Endothelial cell of umbilical vein (primary cell): ENCODE results near the gene IBA57. TPM values are rescaled to one million over a fixed set of nuclear protein-coding genes. Genes with fewer than 3 reads are reported as not detected.

Source experiments
- BruUV-seq: library from RNA; stranded (reverse); fragments of 400-500 nt; replicated peaks from 2 replicates; lab custom pipeline; 2021; lab: Mats Ljungman, UMichigan
- CTCF ChIA-PET: fragments of 300-600, 350-600 bp; sonication (Branson Sonifier 250); formaldehyde crosslinking; loops from one replicate; lab custom pipeline; 2021; ENCODE audit warnings: antibody characterized with exemption, inconsistent platforms; lab: Charles Lee
- POLR2A ChIA-PET: fragments of 300-600, 350-600 bp; sonication (Branson Sonifier 250); formaldehyde crosslinking; loops from one replicate; lab custom pipeline; 2021; ENCODE audit warnings: antibody characterized with exemption, inconsistent platforms; lab: Charles Lee
- DNase-seq: peaks from one replicate; pipeline ENCODE4 v3.0.0-alpha.2; 2011; ENCODE audit warnings: low read depth, low spot score
- FAIRE-seq: peaks from 2 replicates; lab custom pipeline; 2011; peaks lifted over from hg19 to GRCh38; lab: Jason Lieb, UNC
- H2AFZ ChIP-seq: 2 replicates; pipeline ENCODE4 v1.6.0; 2012; ENCODE audit warnings: low read depth, low read length, control low read depth, inconsistent platforms
- H3K27ac ChIP-seq: 2 replicates; pipeline ENCODE4 v1.5.1; 2011; ENCODE audit warnings: low read depth, mild to moderate bottlenecking, control low read depth, low read length, moderate library complexity; ENCODE audit not compliant: insufficient read depth
- H3K27me3 ChIP-seq, 2 experiments: 2 replicates each; pipeline versions ENCODE4 v1.6.0 to v1.6.1; 2011; ENCODE audit warnings: low read length in 2 of 2, mixed read lengths in 1 of 2; ENCODE audit not compliant: control insufficient read depth in 2 of 2, insufficient read depth in 2 of 2
- H3K36me3 ChIP-seq, 2 experiments: 2 replicates in 1 of 2; 3 replicates in 1 of 2; pipeline ENCODE4 v1.5.1; 2011; ENCODE audit warnings: low read length in 2 of 2, mild to moderate bottlenecking in 1 of 2, moderate library complexity in 1 of 2; ENCODE audit not compliant: control insufficient read depth in 2 of 2, insufficient read depth in 2 of 2; ENCODE audit errors: extremely low read depth in 1 of 2
- H3K4me1 ChIP-seq: 3 replicates; pipeline ENCODE4 v1.5.1; 2011; ENCODE audit warnings: mild to moderate bottlenecking, low read length; ENCODE audit not compliant: control insufficient read depth, insufficient read depth; ENCODE audit errors: extremely low read depth
- H3K4me2 ChIP-seq: 2 replicates; pipeline ENCODE4 v1.6.1; 2011; ENCODE audit warnings: low read length, control low read depth, mixed read lengths; ENCODE audit not compliant: insufficient read depth
- H3K4me3 ChIP-seq, 3 experiments: fragments of 200-600 bp in 1 of 3; sonication (generic), shearing (Covaris generic) in 1 of 3; replicated peaks in 1 of 3; 2 replicates each; pipeline ENCODE4 v1.5.1; 2011 to 2016; ENCODE audit warnings: control low read depth in 3 of 3, low read length in 3 of 3, mild to moderate bottlenecking in 2 of 3, inconsistent platforms in 1 of 3, low read depth in 1 of 3, moderate library complexity in 1 of 3; ENCODE audit not compliant: insufficient read depth in 1 of 3
- H3K79me2 ChIP-seq: 2 replicates; pipeline ENCODE4 v1.6.0; 2012; ENCODE audit warnings: low read length, inconsistent platforms; ENCODE audit not compliant: control insufficient read depth, insufficient read depth
- H3K9ac ChIP-seq: replicated peaks from 2 replicates; pipeline ENCODE3; 2011; ENCODE audit warnings: low read length, control low read depth; ENCODE audit not compliant: insufficient read depth; ENCODE audit errors: extremely low read depth
- H3K9me1 ChIP-seq: replicated peaks from 3 replicates; pipeline ENCODE4 v1.6.0; 2011; ENCODE audit warnings: mild to moderate bottlenecking, low read length; ENCODE audit not compliant: control insufficient read depth, insufficient read depth; ENCODE audit errors: extremely low read depth
- H3K9me3 ChIP-seq: replicated peaks from 2 replicates; pipeline ENCODE4 v1.5.1; 2012; ENCODE audit warnings: low read length, inconsistent platforms; ENCODE audit not compliant: control insufficient read depth, insufficient read depth
- H4K20me1 ChIP-seq: replicated peaks from 2 replicates; pipeline ENCODE3; 2011; ENCODE audit warnings: mild to moderate bottlenecking, low read length; ENCODE audit not compliant: control insufficient read depth, insufficient read depth; ENCODE audit errors: extremely low read depth
- CTCF ChIP-seq, 2 donors: IDR thresholded peaks; 1 replicate in 1 of 2; 2 replicates in 1 of 2; pipeline ENCODE4 v1.5.1; 2011; ENCODE audit warnings: low read length in 2 of 2, mild to moderate bottlenecking in 2 of 2, moderate library complexity in 2 of 2, control low read depth in 1 of 2, inconsistent platforms in 1 of 2, low read depth in 1 of 2; ENCODE audit not compliant: insufficient read depth in 1 of 2; ENCODE audit errors: extremely low read depth in 1 of 2
- EZH2 ChIP-seq: IDR thresholded peaks from 2 replicates; pipeline ENCODE4 v1.6.1; 2012; ENCODE audit warnings: borderline replicate concordance, low read depth, mild to moderate bottlenecking, moderate library complexity, low read length, inconsistent platforms; ENCODE audit not compliant: severe bottlenecking
- FOS ChIP-seq: IDR thresholded peaks from 2 replicates; pipeline ENCODE4 v1.6.1; 2011; ENCODE audit warnings: mild to moderate bottlenecking, low read length, moderate library complexity, borderline replicate concordance; ENCODE audit not compliant: insufficient read depth
- GATA2 ChIP-seq: IDR thresholded peaks from 2 replicates; pipeline ENCODE4 v1.7.0; 2011; ENCODE audit warnings: low read depth, mild to moderate bottlenecking, moderate library complexity, mixed read lengths, low read length; ENCODE audit not compliant: insufficient read length, insufficient read depth
- JUN ChIP-seq: IDR thresholded peaks from 2 replicates; pipeline ENCODE4 v1.6.1; 2011; ENCODE audit warnings: borderline replicate concordance, low read depth; ENCODE audit not compliant: insufficient read length, insufficient read depth
- MAX ChIP-seq: IDR thresholded peaks from 2 replicates; pipeline ENCODE4 v1.6.1; 2011; ENCODE audit not compliant: insufficient read depth, insufficient read length
- MYC ChIP-seq: IDR thresholded peaks from one replicate; pipeline ENCODE4 v1.6.1; 2011; ENCODE audit warnings: mild to moderate bottlenecking, low read depth, low read length
- POLR2A ChIP-seq: IDR thresholded peaks from 2 replicates; pipeline ENCODE4 v1.6.1; 2012; ENCODE audit warnings: low read depth, mild to moderate bottlenecking, control low read depth, low read length
- POLR2AphosphoS5 ChIP-seq: IDR thresholded peaks from 2 replicates; pipeline ENCODE4 v1.6.1; 2012; ENCODE audit warnings: low read depth, mild to moderate bottlenecking, control low read depth, low read length, moderate library complexity; ENCODE audit not compliant: insufficient read depth
- dilution Hi-C: fragments of 300-500 bp; cut with MboI; formaldehyde crosslinking; loops from one replicate; pipeline ENCODE4 v1.15.0; 2019; ENCODE audit warnings: low sequenced_read_pairs; ENCODE audit not compliant: extremely low pct_ligation_motif_present
- intact Hi-C: fragments of 100-400 bp; cut with micrococcal nuclease; formaldehyde crosslinking; loops from one replicate; pipeline ENCODE4 v1.10.0; 2022
- polyA plus RNA-seq, 4 experiments: library from polyadenylated mRNA; depleted of rRNA in 3 of 4; stranded (reverse) in 3 of 4; unstranded in 1 of 4; fragments of >200 nt; gene quantifications; 2 replicates each; pipeline versions ENCODE4 v1.2.1 to v1.2.3, GENCODE V29; 2011 to 2012; ENCODE audit warnings: missing spikeins in 1 of 4
- small RNA-seq: library from RNA; depleted of rRNA; stranded (forward); fragments of <200 nt; gene quantifications from one replicate; pipeline ENCODE3, GENCODE V24; 2012; ENCODE audit warnings: low replicate concordance, low read depth; ENCODE audit not compliant: insufficient read depth, insufficient read length
- total RNA-seq: library from RNA; stranded (reverse); gene quantifications from 2 replicates; pipeline ENCODE4 v1.2.3, GENCODE V29; 2021

The IBA57 gene
- total and polyA plus RNA-seq, 2 donors (not counting 3 experiments of a cell fraction or from before 2014, with no cell fraction given) = 3.4 to 7.7 TPM

DNA sequence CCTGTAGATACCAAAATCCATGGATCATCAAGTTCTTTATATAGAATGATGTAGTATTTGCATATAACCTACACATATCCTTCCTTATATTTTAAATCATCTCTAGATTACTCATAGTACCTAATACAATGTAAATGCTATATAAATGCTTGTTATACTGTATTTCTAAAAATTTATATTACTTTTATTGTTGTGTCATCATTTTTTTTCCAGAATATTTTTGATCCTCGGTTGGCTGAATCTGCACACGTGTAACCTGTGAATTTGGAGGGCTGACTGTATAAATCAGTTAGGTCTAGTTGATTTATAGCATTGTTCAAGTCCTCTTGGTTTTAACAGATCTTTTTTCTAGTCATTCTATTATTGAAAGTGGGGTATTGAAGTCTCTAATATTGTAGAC lies 65.6 kb downstream of the IBA57 start:
- intact Hi-C loops (no loop called here), dilution Hi-C loops (no loop called here)
- DNase-seq (no peak), FAIRE-seq (no peak)
- no TSS peak for BruUV-seq
- H3K9me1 ChIP-seq = no peaks in the 10 kb centered on the region
- H4K20me1 ChIP-seq = no peaks in the 10 kb centered on the region
- H3K27ac ChIP-seq = no peak overlapping the region
- no peaks in the 10 kb centered on the region for H3K9me3 ChIP-seq
- H3K36me3 ChIP-seq = no peaks in the 10 kb centered on the region
- H3K79me2 ChIP-seq = no peaks in the 10 kb centered on the region
- no peak overlapping the region for H3K4me3 ChIP-seq
- H3K27me3 ChIP-seq = peaks cover 2 to 11% of the 10 kb centered on the region in 2 experiments
- ChIA-PET CTCF (no interaction called here), POLR2A (no interaction called here)
- no peaks in the 10 kb centered on the region for H3K4me1 ChIP-seq
- H2AFZ ChIP-seq = no peak overlapping the region
- TF ChIP-seq GATA2 (no peak), JUN (no peak), EZH2 (no peak), MAX (no peak), MYC (no peak), POLR2A (no peak), FOS (no peak), CTCF (IDR thresholded peaks at IDR 0.05; ENCODE audit: extremely low read depth in 1 of 2, insufficient read depth in 1 of 2, low read depth in 1 of 2, low read length in 2 of 2) (no peak), POLR2AphosphoS5 (no peak)
- H3K4me2 ChIP-seq = no peak overlapping the region
- H3K9ac ChIP-seq = no peak overlapping the region

Small RNA genes lying within 50 kb of the gene (small RNA-seq; reads per million reads assigned to genes)
- not detected for gene AL359510.1

Other genes with a start within 250 kb of the IBA57 start
- gene WNT9A, start 217.9 kb upstream of the IBA57 start, total RNA-seq = 4.1 and 5.4 TPM in 2 replicates
- 5.9 and 6.2 TPM in 2 replicates for gene WNT9A, start 217.9 kb upstream of the IBA57 start, polyA plus RNA-seq
- not detected in 2 replicates for gene WNT3A, start 158.8 kb upstream of the IBA57 start, total RNA-seq
- not detected in 2 replicates for gene WNT3A, start 158.8 kb upstream of the IBA57 start, polyA plus RNA-seq
- gene ARF1, start 83.1 kb upstream of the IBA57 start, total RNA-seq = 488 and 499 TPM in 2 replicates
- 844 and 1,054 TPM in 2 replicates for gene ARF1, start 83.1 kb upstream of the IBA57 start, polyA plus RNA-seq
- 21.7 and 23.9 TPM in 2 replicates for gene C1orf35, start 62.5 kb upstream of the IBA57 start, total RNA-seq
- 19.9 and 21.1 TPM in 2 replicates for gene C1orf35, start 62.5 kb upstream of the IBA57 start, polyA plus RNA-seq
- 57.0 and 58.7 TPM in 2 replicates for gene MRPL55, start 56.5 kb upstream of the IBA57 start, total RNA-seq
- gene MRPL55, start 56.5 kb upstream of the IBA57 start, polyA plus RNA-seq = 155 and 287 TPM in 2 replicates
- 237 and 239 TPM in 2 replicates for gene GUK1, start 25.5 kb upstream of the IBA57 start, total RNA-seq
- 742 and 822 TPM in 2 replicates for gene GUK1, start 25.5 kb upstream of the IBA57 start, polyA plus RNA-seq
- gene GJC2, start 15.9 kb upstream of the IBA57 start, total RNA-seq = 0.90 and 1.2 TPM in 2 replicates
- 0.58 and 0.75 TPM in 2 replicates for gene GJC2, start 15.9 kb upstream of the IBA57 start, polyA plus RNA-seq
- gene OBSCN, start 42.2 kb downstream of the IBA57 start, total RNA-seq = 1.5 and 2.9 TPM in 2 replicates
- 1.3 and 1.5 TPM in 2 replicates for gene OBSCN, start 42.2 kb downstream of the IBA57 start, polyA plus RNA-seq
- gene TRIM11, start 241.0 kb downstream of the IBA57 start, total RNA-seq = 25.2 and 28.8 TPM in 2 replicates
- gene TRIM11, start 241.0 kb downstream of the IBA57 start, polyA plus RNA-seq = 11.5 and 11.7 TPM in 2 replicates